NCI-H1436 treated with DMSO at 0.1 percent for 48 hours (cell line): ENCODE results near the gene ZNF30.
"Not testable (repeated sequence)": the region's sequence is repeated elsewhere in the genome, so short reads cannot be mapped to it uniquely, and the experiment has no call there.

Experiments used
- DNase-seq: peaks from one replicate; lab custom pipeline; 2025; lab: John Stamatoyannopoulos, UW

The ZNF30 gene

GRCh38 chr19:34985249-34986022 lies 58.7 kb downstream of the ZNF30 start:
- DNase-seq = no peak

DNA sequence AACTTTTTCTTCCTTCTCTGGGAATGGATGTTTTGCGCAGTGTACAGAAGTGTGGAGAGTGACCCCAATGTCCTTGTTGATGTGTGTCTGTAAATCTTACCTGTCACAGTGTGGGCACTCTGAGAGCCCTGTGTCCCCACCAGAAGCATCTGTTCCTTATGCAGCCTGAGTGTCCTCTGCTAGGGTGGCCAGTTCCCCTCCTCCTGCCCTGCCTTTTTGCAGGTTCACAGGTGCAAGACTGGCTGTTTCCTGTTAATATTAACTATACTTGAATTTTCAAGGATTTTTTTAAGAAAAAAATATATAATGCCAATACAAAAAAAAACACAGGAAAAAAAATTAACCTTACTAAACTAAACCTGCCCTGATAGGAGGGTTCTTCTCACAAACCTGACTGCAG lies 61.4 kb downstream of the ZNF30 start:
- DNase-seq = no peak

DNA sequence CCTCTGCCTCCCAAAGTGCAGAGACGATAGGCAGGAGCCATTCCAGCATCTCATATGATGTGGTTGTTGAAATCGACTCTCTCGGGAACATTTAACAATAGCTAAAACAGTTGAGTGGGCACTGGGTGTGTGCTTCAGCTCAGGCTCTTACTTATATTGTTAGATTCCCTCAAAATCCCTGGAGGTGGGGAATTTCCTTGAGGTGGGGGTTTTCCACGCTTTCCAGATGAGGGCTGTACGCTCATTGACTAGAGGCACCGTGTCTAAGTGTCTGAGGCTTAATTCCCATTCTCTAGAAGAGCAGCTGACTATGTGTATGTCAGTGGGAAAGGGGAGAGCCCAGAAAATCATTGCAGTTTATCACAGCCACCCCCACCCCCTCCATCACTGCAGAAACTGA lies 62.6 kb downstream of the ZNF30 start:
- no peak for DNase-seq

DNA sequence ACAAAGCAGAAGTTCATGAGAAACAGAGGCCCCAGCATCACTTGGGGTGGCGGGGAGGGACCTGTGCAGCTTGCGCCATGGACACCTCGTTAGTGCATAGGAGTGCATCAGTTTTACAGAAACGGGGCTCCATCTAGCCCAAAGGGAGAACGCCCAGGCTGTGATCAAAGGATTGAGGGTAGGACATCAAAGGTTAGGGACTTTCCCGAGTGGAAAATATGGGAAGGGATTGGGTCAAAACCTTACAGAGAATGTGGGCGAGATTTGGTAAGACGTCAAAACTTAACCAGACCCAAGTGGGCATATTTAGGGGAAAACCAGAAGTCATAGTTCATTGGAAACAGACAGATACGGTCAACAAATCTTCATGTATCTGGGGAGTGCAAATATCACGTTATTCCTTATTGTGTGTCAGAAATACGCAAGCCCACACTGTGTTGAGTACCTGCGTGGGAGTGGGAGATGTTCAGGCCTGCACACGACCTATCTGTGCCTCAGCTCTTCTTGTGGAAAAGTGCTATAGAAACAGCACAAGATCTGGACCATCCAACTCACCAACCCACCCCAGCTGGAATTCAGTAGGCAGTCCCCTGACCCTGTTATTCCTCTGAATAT lies 64.0 kb downstream of the ZNF30 start:
- no peak for DNase-seq

- DNase-seq = no peak
Measured at GRCh38 chr19:34991542-34992333, 65.0 kb downstream of the ZNF30 start.

GRCh38 chr19:34992582-34992981 lies 65.9 kb downstream of the ZNF30 start:
- DNase-seq = not testable (repeated sequence)

DNA sequence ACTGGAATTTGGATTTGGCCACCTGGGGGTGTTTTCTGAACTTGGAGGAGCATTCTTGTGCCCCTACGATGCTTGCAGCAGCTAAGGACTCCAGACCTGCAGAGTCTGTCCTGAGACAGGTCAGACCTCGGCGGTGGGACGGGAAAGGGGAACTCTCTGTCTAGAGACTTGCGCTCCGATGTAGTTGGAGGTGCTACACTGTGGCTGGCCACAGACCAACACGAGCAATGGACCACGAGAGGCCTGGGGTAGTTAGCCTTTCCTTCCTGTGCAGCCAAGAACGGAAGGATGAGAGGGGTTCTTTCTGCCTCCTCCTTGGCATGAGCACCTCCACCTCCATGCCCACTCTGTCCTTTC lies 67.6 kb downstream of the ZNF30 start:
- no peak for DNase-seq
